Neural cell (in vitro differentiated cells): ENCODE measurements around the gene SPOCK1. TPM values are rescaled to one million over a fixed set of nuclear protein-coding genes. Genes with fewer than 3 reads are reported as not detected.

ENCODE experiments used
- H2AFZ ChIP-seq: fragments of 200-600, 300-800 bp; sonication (generic), shearing (Covaris generic); 2 replicates; pipeline ENCODE4 v1.6.0; 2014; ENCODE audit warnings: low read depth, mild to moderate bottlenecking, antibody characterized with exemption, low read length, moderate library complexity
- H3F3A ChIP-seq: fragments of 200-600 bp; shearing (Covaris generic); 2 replicates; pipeline ENCODE4 v1.6.1; 2016; ENCODE audit warnings: mild to moderate bottlenecking, moderate library complexity, mixed read lengths, antibody characterized with exemption, low read length; ENCODE audit not compliant: insufficient read depth, poor library complexity, severe bottlenecking
- H3K27ac ChIP-seq: fragments of 200-600, 300-800 bp; sonication (generic), shearing (Covaris generic); 2 replicates; pipeline ENCODE4 v1.5.1; 2014; ENCODE audit warnings: mild to moderate bottlenecking, low read length, moderate library complexity
- H3K27me3 ChIP-seq: fragments of 300-800, 200-600 bp; sonication (generic), shearing (Covaris generic); 2 replicates; pipeline ENCODE4 v1.6.0; 2014; ENCODE audit warnings: mild to moderate bottlenecking, low read depth, low read length, moderate library complexity; ENCODE audit not compliant: insufficient read depth
- H3K36me3 ChIP-seq: fragments of 300-800, 200-600 bp; sonication (generic), shearing (Covaris generic); 2 replicates; pipeline ENCODE4 v1.5.1; 2014; ENCODE audit warnings: mild to moderate bottlenecking, antibody characterized with exemption, low read length, moderate library complexity; ENCODE audit not compliant: insufficient read depth
- H3K4me2 ChIP-seq: fragments of 300-800, 200-600 bp; sonication (generic), shearing (Covaris generic); 2 replicates; pipeline ENCODE4 v1.6.0; 2014; ENCODE audit warnings: mild to moderate bottlenecking, low read length
- H3K4me3 ChIP-seq: fragments of 300-800, 200-600 bp; sonication (generic), shearing (Covaris generic); 2 replicates; pipeline ENCODE4 v1.5.1; 2014; ENCODE audit warnings: mild to moderate bottlenecking, low read length, moderate library complexity
- H3K79me2 ChIP-seq: fragments of 200-600 bp; shearing (Covaris generic); replicated peaks from 2 replicates; pipeline ENCODE4 v1.6.0; 2014; ENCODE audit warnings: mild to moderate bottlenecking, low read length, moderate library complexity; ENCODE audit not compliant: insufficient read depth
- H3K9ac ChIP-seq: fragments of 300-800, 200-600 bp; sonication (generic), shearing (Covaris generic); 2 replicates; pipeline ENCODE4 v1.6.1; 2016; ENCODE audit warnings: mild to moderate bottlenecking, low read length, mixed read lengths
- H3K9me2 ChIP-seq: fragments of 200-600 bp; shearing (Covaris generic); 2 replicates; pipeline ENCODE4 v1.6.1; 2016; ENCODE audit warnings: mild to moderate bottlenecking, low read length, mixed read lengths; ENCODE audit not compliant: insufficient read depth
- H3K9me3 ChIP-seq: fragments of 200-600, 300-800 bp; sonication (generic), shearing (Covaris generic); 2 replicates; pipeline ENCODE4 v1.6.1; 2016; ENCODE audit warnings: mild to moderate bottlenecking, mixed run types, low read length, moderate library complexity, mixed read lengths
- H4K20me1 ChIP-seq: fragments of 200-600 bp; shearing (Covaris generic); 2 replicates; pipeline ENCODE4 v1.6.1; 2016; ENCODE audit warnings: mild to moderate bottlenecking, mixed run types; ENCODE audit not compliant: insufficient read depth
- EP300 ChIP-seq: fragments of 450-650 bp; conservative IDR thresholded peaks from 2 replicates; pipeline ENCODE4 v1.6.1; 2014; ENCODE audit warnings: antibody characterized with exemption, mild to moderate bottlenecking, moderate library complexity; ENCODE audit not compliant: poor library complexity, severe bottlenecking
- EZH2 ChIP-seq: fragments of 200-600, 300-800 bp; shearing (Covaris generic), sonication (generic); IDR thresholded peaks from 2 replicates; pipeline ENCODE4 v1.6.1; 2014; ENCODE audit warnings: antibody characterized with exemption, low read length, borderline replicate concordance, mild to moderate bottlenecking; ENCODE audit not compliant: insufficient read depth, poor library complexity, severe bottlenecking
- MXI1 ChIP-seq: fragments of 450-650 bp; conservative IDR thresholded peaks from 2 replicates; pipeline ENCODE4 v1.6.1; 2014; ENCODE audit warnings: antibody characterized with exemption, mild to moderate bottlenecking; ENCODE audit not compliant: poor library complexity, severe bottlenecking
- POLR2AphosphoS5 ChIP-seq: IDR thresholded peaks from 2 replicates; pipeline ENCODE4 v1.6.1; 2012
- RAD21 ChIP-seq: fragments of 450-650 bp; conservative IDR thresholded peaks from 2 replicates; pipeline ENCODE4 v1.6.1; 2014; ENCODE audit warnings: antibody characterized with exemption, mild to moderate bottlenecking, moderate library complexity
- REST ChIP-seq: IDR thresholded peaks from 2 replicates; pipeline ENCODE4 v1.6.1; 2012; ENCODE audit warnings: borderline replicate concordance
- SMC3 ChIP-seq: fragments of 450-650 bp; conservative IDR thresholded peaks from 2 replicates; pipeline ENCODE4 v1.6.1; 2014; ENCODE audit warnings: antibody characterized with exemption, mild to moderate bottlenecking, moderate library complexity; ENCODE audit not compliant: poor library complexity
- TAF1 ChIP-seq: IDR thresholded peaks from 2 replicates; pipeline ENCODE4 v1.6.1; 2012; ENCODE audit warnings: low read depth
- polyA plus RNA-seq: library from polyadenylated mRNA; depleted of rRNA; stranded (reverse); fragments of >200 nt; gene quantifications from 2 replicates; pipeline ENCODE4 v1.2.3, GENCODE V29; 2014
- TF ChIP-seq, protein P1 (sequence below): fragments of 450-650 bp; IDR thresholded peaks from 2 replicates; pipeline ENCODE4 v1.5.1; 2014; ENCODE audit warnings: antibody characterized with exemption, mild to moderate bottlenecking, moderate library complexity; ENCODE audit not compliant: poor library complexity, severe bottlenecking

The SPOCK1 gene
- polyA plus RNA-seq, 1 donor from 2014 or later: 33.6 TPM

DNA sequence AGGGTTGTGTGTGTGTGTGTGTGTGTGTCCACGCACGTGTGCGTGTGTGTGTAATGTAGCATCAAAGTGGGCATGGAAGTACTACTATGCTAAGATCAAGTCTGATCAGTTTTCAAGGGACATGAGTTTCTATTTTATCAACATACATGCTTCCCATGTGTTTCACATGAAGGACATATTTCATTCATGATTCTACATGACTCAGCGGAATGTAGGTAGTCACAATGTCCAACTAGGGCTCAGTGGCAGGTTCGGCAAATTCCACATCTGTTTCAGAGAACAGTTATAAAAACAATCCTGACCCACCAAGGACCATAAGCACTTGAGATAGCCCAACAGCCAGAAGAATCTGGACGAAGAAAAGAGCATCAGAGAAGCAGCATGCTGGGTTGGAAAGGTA lies 148.3 kb downstream of the SPOCK1 start:
- H3K4me3 ChIP-seq: no peak overlapping the region
- TF ChIP-seq POLR2AphosphoS5: no peak
- TF ChIP-seq REST: no peak
- TF ChIP-seq, protein P1, sequence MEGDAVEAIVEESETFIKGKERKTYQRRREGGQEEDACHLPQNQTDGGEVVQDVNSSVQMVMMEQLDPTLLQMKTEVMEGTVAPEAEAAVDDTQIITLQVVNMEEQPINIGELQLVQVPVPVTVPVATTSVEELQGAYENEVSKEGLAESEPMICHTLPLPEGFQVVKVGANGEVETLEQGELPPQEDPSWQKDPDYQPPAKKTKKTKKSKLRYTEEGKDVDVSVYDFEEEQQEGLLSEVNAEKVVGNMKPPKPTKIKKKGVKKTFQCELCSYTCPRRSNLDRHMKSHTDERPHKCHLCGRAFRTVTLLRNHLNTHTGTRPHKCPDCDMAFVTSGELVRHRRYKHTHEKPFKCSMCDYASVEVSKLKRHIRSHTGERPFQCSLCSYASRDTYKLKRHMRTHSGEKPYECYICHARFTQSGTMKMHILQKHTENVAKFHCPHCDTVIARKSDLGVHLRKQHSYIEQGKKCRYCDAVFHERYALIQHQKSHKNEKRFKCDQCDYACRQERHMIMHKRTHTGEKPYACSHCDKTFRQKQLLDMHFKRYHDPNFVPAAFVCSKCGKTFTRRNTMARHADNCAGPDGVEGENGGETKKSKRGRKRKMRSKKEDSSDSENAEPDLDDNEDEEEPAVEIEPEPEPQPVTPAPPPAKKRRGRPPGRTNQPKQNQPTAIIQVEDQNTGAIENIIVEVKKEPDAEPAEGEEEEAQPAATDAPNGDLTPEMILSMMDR: no peak
- no peak for TF ChIP-seq TAF1
- TF ChIP-seq RAD21: no peak
- no peak for TF ChIP-seq EP300
- TF ChIP-seq EZH2: no peak
- no peak for TF ChIP-seq MXI1
- no peak for TF ChIP-seq SMC3
- no peaks in the 10 kb centered on the region for H3K27me3 ChIP-seq
- no peaks in the 10 kb centered on the region for H4K20me1 ChIP-seq
- H3F3A ChIP-seq: no peaks in the 10 kb centered on the region
- no peaks in the 10 kb centered on the region for H3K36me3 ChIP-seq
- no peak overlapping the region for H2AFZ ChIP-seq
- H3K27ac ChIP-seq: no peak overlapping the region
- no peak overlapping the region for H3K9ac ChIP-seq
- no peak overlapping the region for H3K4me2 ChIP-seq
- H3K9me2 ChIP-seq: no peaks in the 10 kb centered on the region
- no peaks in the 10 kb centered on the region for H3K9me3 ChIP-seq
- no peaks in the 10 kb centered on the region for H3K79me2 ChIP-seq

GRCh38 chr5:137348759-137349158 lies 150.4 kb downstream of the SPOCK1 start:
- H3F3A ChIP-seq: no peaks in the 10 kb centered on the region
- H3K4me3 ChIP-seq: no peak overlapping the region
- no peak overlapping the region for H3K4me2 ChIP-seq
- H3K27ac ChIP-seq: no peak overlapping the region
- H3K9me3 ChIP-seq: no peaks in the 10 kb centered on the region
- no peaks in the 10 kb centered on the region for H3K9me2 ChIP-seq
- no peaks in the 10 kb centered on the region for H3K27me3 ChIP-seq
- H4K20me1 ChIP-seq: no peaks in the 10 kb centered on the region
- H2AFZ ChIP-seq: no peak overlapping the region
- TF ChIP-seq EP300 (no peak), TAF1 (no peak), EZH2 (no peak), POLR2AphosphoS5 (no peak), MXI1 (no peak), SMC3 (no peak), REST (no peak), RAD21 (no peak)
- TF ChIP-seq, protein P1: no peak
- no peaks in the 10 kb centered on the region for H3K36me3 ChIP-seq
- no peaks in the 10 kb centered on the region for H3K79me2 ChIP-seq
- no peak overlapping the region for H3K9ac ChIP-seq
